GM23338 (cell line): ENCODE measurements around the gene GPC5.

Experiments
- CREB1 ChIP-seq: fragments of 250-450 bp; sonication (Bioruptor Pico); IDR thresholded peaks from 2 replicates; pipeline ENCODE4 v1.5.0; 2020; ENCODE audit warnings: low read depth, mild to moderate bottlenecking, moderate library complexity
- EZH2 ChIP-seq: fragments of 200-600 bp; sonication (generic); IDR thresholded peaks from one replicate; pipeline ENCODE4 v1.8.0; 2017; ENCODE audit warnings: antibody characterized with exemption, mild to moderate bottlenecking, low read depth; ENCODE audit not compliant: unreplicated experiment
- EZH2phosphoT487 ChIP-seq: fragments of 200-600 bp; sonication (generic); IDR thresholded peaks from one replicate; pipeline ENCODE4 v1.8.1; 2018; ENCODE audit warnings: antibody characterized with exemption; ENCODE audit not compliant: unreplicated experiment
- JUNB ChIP-seq: IDR thresholded peaks from one replicate; pipeline ENCODE4 v1.6.1; 2016; ENCODE audit warnings: antibody characterized with exemption; ENCODE audit not compliant: unreplicated experiment
- POLR2AphosphoS5 ChIP-seq: IDR thresholded peaks from 2 replicates; pipeline ENCODE4 v1.6.1; 2016; ENCODE audit warnings: antibody characterized with exemption, low read depth
- STAT1 ChIP-seq: IDR thresholded peaks from one replicate; pipeline ENCODE4 v1.6.1; 2016; ENCODE audit warnings: antibody characterized with exemption; ENCODE audit not compliant: unreplicated experiment
- ZNF114 ChIP-seq: fragments of 250-450 bp; sonication (Bioruptor Pico); IDR thresholded peaks from 2 replicates; pipeline ENCODE4 v1.5.0; 2020; ENCODE audit warnings: mild to moderate bottlenecking, moderate library complexity
- ZNF331 ChIP-seq: fragments of 250-450 bp; sonication (Bioruptor Pico); IDR thresholded peaks from 2 replicates; pipeline ENCODE4 v1.5.0; 2020; ENCODE audit warnings: low read depth, mild to moderate bottlenecking, moderate library complexity
- TF ChIP-seq, protein P1 (sequence below), 2 experiments: fragments of 200-600 bp in 1 of 2; sonication (generic) in 1 of 2; conservative IDR thresholded peaks; 2 replicates each; pipeline versions ENCODE4 v1.5.1 to v1.6.1; 2016 to 2017; ENCODE audit warnings: antibody characterized with exemption in 2 of 2, low read depth in 2 of 2, mild to moderate bottlenecking in 2 of 2, moderate library complexity in 1 of 2
- TF ChIP-seq, protein P2 (sequence below): IDR thresholded peaks from one replicate; pipeline ENCODE4 v1.6.1; 2018; ENCODE audit warnings: antibody characterized with exemption; ENCODE audit not compliant: unreplicated experiment
- TF ChIP-seq, protein P3 (sequence below): IDR thresholded peaks from 2 replicates; pipeline ENCODE4 v1.6.1; 2016; ENCODE audit warnings: antibody characterized with exemption
- TF ChIP-seq, protein P4 (sequence below): fragments of 250-450 bp; sonication (Bioruptor Pico); IDR thresholded peaks from 2 replicates; pipeline ENCODE4 v1.5.0; 2020; ENCODE audit warnings: mild to moderate bottlenecking, moderate library complexity

DNA sequence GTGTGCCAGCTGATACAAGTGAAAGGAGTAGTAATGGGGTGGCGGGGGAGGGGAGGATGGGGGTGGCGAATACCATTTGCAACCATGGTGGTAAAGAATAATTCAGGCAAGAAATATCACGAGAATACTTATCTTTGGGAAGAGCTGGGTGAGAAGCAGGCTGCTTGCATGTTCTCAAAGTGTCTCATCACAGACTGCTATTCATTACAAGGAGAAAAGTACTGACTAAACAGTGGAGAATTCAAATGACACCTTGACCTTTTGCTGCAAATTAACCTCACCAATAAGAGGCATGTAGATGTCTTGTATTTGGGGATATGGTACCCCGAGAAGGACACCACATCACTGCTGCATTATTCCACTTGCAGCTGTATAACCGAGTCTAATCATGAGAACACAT lies 1242.5 kb downstream of the GPC5 start:
- TF ChIP-seq, protein P1, sequence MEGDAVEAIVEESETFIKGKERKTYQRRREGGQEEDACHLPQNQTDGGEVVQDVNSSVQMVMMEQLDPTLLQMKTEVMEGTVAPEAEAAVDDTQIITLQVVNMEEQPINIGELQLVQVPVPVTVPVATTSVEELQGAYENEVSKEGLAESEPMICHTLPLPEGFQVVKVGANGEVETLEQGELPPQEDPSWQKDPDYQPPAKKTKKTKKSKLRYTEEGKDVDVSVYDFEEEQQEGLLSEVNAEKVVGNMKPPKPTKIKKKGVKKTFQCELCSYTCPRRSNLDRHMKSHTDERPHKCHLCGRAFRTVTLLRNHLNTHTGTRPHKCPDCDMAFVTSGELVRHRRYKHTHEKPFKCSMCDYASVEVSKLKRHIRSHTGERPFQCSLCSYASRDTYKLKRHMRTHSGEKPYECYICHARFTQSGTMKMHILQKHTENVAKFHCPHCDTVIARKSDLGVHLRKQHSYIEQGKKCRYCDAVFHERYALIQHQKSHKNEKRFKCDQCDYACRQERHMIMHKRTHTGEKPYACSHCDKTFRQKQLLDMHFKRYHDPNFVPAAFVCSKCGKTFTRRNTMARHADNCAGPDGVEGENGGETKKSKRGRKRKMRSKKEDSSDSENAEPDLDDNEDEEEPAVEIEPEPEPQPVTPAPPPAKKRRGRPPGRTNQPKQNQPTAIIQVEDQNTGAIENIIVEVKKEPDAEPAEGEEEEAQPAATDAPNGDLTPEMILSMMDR (conservative IDR thresholded peaks at IDR 0.05; ENCODE audit: low read depth in 2 of 2), result no peak
- TF ChIP-seq CREB1 (CRISPR knock-in tag), result no peak
- TF ChIP-seq EZH2, result no peak
- TF ChIP-seq POLR2AphosphoS5, result no peak
- no peak for TF ChIP-seq JUNB
- TF ChIP-seq ZNF114 (CRISPR knock-in tag), result no peak
- no peak for TF ChIP-seq EZH2phosphoT487
- TF ChIP-seq, protein P2, sequence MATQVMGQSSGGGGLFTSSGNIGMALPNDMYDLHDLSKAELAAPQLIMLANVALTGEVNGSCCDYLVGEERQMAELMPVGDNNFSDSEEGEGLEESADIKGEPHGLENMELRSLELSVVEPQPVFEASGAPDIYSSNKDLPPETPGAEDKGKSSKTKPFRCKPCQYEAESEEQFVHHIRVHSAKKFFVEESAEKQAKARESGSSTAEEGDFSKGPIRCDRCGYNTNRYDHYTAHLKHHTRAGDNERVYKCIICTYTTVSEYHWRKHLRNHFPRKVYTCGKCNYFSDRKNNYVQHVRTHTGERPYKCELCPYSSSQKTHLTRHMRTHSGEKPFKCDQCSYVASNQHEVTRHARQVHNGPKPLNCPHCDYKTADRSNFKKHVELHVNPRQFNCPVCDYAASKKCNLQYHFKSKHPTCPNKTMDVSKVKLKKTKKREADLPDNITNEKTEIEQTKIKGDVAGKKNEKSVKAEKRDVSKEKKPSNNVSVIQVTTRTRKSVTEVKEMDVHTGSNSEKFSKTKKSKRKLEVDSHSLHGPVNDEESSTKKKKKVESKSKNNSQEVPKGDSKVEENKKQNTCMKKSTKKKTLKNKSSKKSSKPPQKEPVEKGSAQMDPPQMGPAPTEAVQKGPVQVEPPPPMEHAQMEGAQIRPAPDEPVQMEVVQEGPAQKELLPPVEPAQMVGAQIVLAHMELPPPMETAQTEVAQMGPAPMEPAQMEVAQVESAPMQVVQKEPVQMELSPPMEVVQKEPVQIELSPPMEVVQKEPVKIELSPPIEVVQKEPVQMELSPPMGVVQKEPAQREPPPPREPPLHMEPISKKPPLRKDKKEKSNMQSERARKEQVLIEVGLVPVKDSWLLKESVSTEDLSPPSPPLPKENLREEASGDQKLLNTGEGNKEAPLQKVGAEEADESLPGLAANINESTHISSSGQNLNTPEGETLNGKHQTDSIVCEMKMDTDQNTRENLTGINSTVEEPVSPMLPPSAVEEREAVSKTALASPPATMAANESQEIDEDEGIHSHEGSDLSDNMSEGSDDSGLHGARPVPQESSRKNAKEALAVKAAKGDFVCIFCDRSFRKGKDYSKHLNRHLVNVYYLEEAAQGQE, result no peak
- no peak for TF ChIP-seq ZNF331 (CRISPR knock-in tag)
- TF ChIP-seq, protein P3, sequence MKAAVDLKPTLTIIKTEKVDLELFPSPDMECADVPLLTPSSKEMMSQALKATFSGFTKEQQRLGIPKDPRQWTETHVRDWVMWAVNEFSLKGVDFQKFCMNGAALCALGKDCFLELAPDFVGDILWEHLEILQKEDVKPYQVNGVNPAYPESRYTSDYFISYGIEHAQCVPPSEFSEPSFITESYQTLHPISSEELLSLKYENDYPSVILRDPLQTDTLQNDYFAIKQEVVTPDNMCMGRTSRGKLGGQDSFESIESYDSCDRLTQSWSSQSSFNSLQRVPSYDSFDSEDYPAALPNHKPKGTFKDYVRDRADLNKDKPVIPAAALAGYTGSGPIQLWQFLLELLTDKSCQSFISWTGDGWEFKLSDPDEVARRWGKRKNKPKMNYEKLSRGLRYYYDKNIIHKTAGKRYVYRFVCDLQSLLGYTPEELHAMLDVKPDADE, result no peak
- TF ChIP-seq STAT1, result no peak
- TF ChIP-seq, protein P4, sequence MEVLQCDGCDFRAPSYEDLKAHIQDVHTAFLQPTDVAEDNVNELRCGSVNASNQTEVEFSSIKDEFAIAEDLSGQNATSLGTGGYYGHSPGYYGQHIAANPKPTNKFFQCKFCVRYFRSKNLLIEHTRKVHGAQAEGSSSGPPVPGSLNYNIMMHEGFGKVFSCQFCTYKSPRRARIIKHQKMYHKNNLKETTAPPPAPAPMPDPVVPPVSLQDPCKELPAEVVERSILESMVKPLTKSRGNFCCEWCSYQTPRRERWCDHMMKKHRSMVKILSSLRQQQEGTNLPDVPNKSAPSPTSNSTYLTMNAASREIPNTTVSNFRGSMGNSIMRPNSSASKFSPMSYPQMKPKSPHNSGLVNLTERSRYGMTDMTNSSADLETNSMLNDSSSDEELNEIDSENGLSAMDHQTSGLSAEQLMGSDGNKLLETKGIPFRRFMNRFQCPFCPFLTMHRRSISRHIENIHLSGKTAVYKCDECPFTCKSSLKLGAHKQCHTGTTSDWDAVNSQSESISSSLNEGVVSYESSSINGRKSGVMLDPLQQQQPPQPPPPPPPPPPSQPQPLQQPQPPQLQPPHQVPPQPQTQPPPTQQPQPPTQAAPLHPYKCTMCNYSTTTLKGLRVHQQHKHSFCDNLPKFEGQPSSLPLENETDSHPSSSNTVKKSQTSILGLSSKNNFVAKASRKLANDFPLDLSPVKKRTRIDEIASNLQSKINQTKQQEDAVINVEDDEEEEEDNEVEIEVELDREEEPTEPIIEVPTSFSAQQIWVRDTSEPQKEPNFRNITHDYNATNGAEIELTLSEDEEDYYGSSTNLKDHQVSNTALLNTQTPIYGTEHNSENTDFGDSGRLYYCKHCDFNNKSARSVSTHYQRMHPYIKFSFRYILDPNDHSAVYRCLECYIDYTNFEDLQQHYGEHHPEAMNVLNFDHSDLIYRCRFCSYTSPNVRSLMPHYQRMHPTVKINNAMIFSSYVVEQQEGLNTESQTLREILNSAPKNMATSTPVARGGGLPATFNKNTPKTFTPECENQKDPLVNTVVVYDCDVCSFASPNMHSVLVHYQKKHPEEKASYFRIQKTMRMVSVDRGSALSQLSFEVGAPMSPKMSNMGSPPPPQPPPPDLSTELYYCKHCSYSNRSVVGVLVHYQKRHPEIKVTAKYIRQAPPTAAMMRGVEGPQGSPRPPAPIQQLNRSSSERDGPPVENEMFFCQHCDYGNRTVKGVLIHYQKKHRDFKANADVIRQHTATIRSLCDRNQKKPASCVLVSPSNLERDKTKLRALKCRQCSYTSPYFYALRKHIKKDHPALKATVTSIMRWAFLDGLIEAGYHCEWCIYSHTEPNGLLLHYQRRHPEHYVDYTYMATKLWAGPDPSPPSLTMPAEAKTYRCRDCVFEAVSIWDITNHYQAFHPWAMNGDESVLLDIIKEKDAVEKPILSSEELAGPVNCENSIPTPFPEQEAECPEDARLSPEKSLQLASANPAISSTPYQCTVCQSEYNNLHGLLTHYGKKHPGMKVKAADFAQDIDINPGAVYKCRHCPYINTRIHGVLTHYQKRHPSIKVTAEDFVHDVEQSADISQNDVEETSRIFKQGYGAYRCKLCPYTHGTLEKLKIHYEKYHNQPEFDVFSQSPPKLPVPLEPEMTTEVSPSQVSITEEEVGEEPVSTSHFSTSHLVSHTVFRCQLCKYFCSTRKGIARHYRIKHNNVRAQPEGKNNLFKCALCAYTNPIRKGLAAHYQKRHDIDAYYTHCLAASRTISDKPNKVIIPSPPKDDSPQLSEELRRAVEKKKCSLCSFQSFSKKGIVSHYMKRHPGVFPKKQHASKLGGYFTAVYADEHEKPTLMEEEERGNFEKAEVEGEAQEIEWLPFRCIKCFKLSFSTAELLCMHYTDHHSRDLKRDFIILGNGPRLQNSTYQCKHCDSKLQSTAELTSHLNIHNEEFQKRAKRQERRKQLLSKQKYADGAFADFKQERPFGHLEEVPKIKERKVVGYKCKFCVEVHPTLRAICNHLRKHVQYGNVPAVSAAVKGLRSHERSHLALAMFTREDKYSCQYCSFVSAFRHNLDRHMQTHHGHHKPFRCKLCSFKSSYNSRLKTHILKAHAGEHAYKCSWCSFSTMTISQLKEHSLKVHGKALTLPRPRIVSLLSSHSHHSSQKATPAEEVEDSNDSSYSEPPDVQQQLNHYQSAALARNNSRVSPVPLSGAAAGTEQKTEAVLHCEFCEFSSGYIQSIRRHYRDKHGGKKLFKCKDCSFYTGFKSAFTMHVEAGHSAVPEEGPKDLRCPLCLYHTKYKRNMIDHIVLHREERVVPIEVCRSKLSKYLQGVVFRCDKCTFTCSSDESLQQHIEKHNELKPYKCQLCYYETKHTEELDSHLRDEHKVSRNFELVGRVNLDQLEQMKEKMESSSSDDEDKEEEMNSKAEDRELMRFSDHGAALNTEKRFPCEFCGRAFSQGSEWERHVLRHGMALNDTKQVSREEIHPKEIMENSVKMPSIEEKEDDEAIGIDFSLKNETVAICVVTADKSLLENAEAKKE (CRISPR knock-in tag), result no peak
